ENCODE data around the gene HEATR5A.

HEATR5A gene

GRCh38 chr14:31430634-31431264 lies 10.4 kb upstream of the HEATR5A start:
- TF ChIP-seq TAF1 (IDR thresholded peaks at IDR 0.05; ENCODE audit: low read depth) (no peak), ZBTB7A (IDR thresholded peaks at IDR 0.05; ENCODE audit: low read depth) (no peak), RAD21 (IDR thresholded peaks at IDR 0.05; ENCODE audit: low read depth) (no peak), EP300 (IDR thresholded peaks at IDR 0.05; ENCODE audit: borderline replicate concordance) (no peak), EGR1 (IDR thresholded peaks at IDR 0.05) (no peak), REST (IDR thresholded peaks at IDR 0.05; ENCODE audit: low read depth) (no peak), TCF12 (IDR thresholded peaks at IDR 0.05; ENCODE audit: low read depth) (no peak), CREB1 (IDR thresholded peaks at IDR 0.05; ENCODE audit: low read depth) (no peak), TEAD4 (IDR thresholded peaks at IDR 0.05) (no peak), MAX (IDR thresholded peaks at IDR 0.05) (no peak), NFIC (IDR thresholded peaks at IDR 0.05) (no peak), YY1 (IDR thresholded peaks at IDR 0.05; ENCODE audit: low read depth) (no peak), USF1 (IDR thresholded peaks at IDR 0.05) (no peak), FOXM1 (IDR thresholded peaks at IDR 0.05; ENCODE audit: borderline replicate concordance, low read depth) (no peak), CEBPB (IDR thresholded peaks at IDR 0.05) (no peak)

GRCh38 chr14:31429791-31430190 lies 9.4 kb upstream of the HEATR5A start:
- no peak for TF ChIP-seq EP300 (IDR thresholded peaks at IDR 0.05; ENCODE audit: borderline replicate concordance)
- TF ChIP-seq TAF1 (IDR thresholded peaks at IDR 0.05; ENCODE audit: low read depth): no peak
- TF ChIP-seq EGR1 (IDR thresholded peaks at IDR 0.05): no peak
- no peak for TF ChIP-seq ZBTB7A (IDR thresholded peaks at IDR 0.05; ENCODE audit: low read depth)
- TF ChIP-seq USF1 (IDR thresholded peaks at IDR 0.05): no peak
- no peak for TF ChIP-seq REST (IDR thresholded peaks at IDR 0.05; ENCODE audit: low read depth)
- TF ChIP-seq YY1 (IDR thresholded peaks at IDR 0.05; ENCODE audit: low read depth): no peak
- TF ChIP-seq CREB1 (IDR thresholded peaks at IDR 0.05; ENCODE audit: low read depth): no peak
- no peak for TF ChIP-seq MAX (IDR thresholded peaks at IDR 0.05)
- TF ChIP-seq CEBPB (IDR thresholded peaks at IDR 0.05): no peak

- TF ChIP-seq TCF12 (IDR thresholded peaks at IDR 0.05; ENCODE audit: low read depth) (no peak), CREB1 (IDR thresholded peaks at IDR 0.05; ENCODE audit: low read depth) (no peak), EGR1 (IDR thresholded peaks at IDR 0.05) (no peak), USF1 (IDR thresholded peaks at IDR 0.05) (no peak), EP300 (IDR thresholded peaks at IDR 0.05; ENCODE audit: borderline replicate concordance) (no peak), TAF1 (IDR thresholded peaks at IDR 0.05; ENCODE audit: low read depth) (no peak), FOXM1 (IDR thresholded peaks at IDR 0.05; ENCODE audit: borderline replicate concordance, low read depth) (no peak), YY1 (IDR thresholded peaks at IDR 0.05; ENCODE audit: low read depth) (no peak), REST (IDR thresholded peaks at IDR 0.05; ENCODE audit: low read depth) (no peak), ZBTB7A (IDR thresholded peaks at IDR 0.05; ENCODE audit: low read depth) (no peak), CEBPB (IDR thresholded peaks at IDR 0.05) (no peak), TEAD4 (IDR thresholded peaks at IDR 0.05) (no peak), NFIC (IDR thresholded peaks at IDR 0.05) (no peak), MAX (IDR thresholded peaks at IDR 0.05) (no peak), RAD21 (IDR thresholded peaks at IDR 0.05; ENCODE audit: low read depth) (no peak)
These were observed 7.7 kb upstream of the HEATR5A start for GRCh38 chr14:31428011-31428410.

All from Ishikawa (cell line).